Putamen (tissue), 1 donor: Measurements from ENCODE around the gene TBX6.
"Not testable (repeated sequence)": the region's sequence is repeated elsewhere in the genome, so short reads cannot be mapped to it uniquely, and the experiment has no call there.

Experiments
- DNase-seq: peaks from one replicate; pipeline ENCODE4 v3.0.0-alpha.2; 2016; ENCODE audit warnings: low spot score

Gene TBX6

GRCh38 chr16:30065943-30066760, 25.6 kb downstream of the TBX6 start:
- no peak for DNase-seq

DNA sequence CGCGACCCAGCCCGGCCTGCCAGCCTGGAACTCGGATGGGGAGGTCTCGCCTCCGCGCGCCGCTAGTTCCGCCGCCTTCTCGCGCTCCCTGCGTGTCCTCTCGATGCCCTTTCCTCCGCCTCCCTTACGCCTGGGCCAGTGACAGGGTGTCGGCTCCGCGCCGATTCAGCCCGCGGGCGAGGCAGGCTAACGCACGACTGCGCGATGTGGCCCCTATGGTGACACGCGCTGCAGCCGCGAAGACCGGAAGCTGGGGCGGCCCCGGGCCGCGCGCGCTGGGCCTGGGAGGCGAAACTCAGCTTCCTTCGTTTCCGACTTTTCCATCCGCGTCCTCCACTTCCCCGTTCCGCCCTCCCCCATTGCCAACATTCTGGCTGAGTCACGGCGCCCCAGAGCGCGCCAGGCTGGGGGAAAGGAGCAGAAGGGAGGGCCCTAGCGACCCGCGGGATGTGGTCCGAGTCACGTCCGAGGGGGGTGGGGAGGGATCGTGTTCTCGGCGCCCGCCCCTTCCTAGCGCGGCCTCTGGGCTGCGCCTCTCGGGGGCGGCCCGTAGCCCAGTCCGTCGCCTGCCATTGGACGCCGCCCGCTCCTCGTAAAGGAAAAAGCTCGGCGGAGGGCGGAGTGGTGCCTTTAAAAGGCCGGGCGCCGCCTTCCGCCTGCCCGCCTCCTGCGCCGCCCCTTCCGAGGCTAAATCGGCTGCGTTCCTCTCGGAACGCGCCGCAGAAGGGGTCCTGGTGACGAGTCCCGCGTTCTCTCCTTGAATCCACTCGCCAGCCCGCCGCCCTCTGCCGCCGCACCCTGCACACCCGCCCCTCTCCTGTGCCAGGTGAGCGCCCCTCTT, 26.4 kb downstream of the TBX6 start, which contains the start of gene ALDOA:
Gene ALDOA, plus strand, starts transcription at position 659 of the 841 bp plus-strand sequence. CDS start 1,138 bp downstream, outside the sequence.
- DNase-seq: peak; percentile 98

- no peak for DNase-seq
These were observed 27.0 kb downstream of the TBX6 start for GRCh38 chr16:30064729-30065101.

GRCh38 chr16:30063893-30064728, 27.6 kb downstream of the TBX6 start:
- DNase-seq: peak; percentile 81

- no peak for DNase-seq
These were observed 28.3 kb downstream of the TBX6 start for GRCh38 chr16:30063278-30063892.

GRCh38 chr16:30060836-30061554, 30.7 kb downstream of the TBX6 start:
- no peak for DNase-seq

- DNase-seq: no peak
These were observed 31.4 kb downstream of the TBX6 start for GRCh38 chr16:30060346-30060745.

DNA sequence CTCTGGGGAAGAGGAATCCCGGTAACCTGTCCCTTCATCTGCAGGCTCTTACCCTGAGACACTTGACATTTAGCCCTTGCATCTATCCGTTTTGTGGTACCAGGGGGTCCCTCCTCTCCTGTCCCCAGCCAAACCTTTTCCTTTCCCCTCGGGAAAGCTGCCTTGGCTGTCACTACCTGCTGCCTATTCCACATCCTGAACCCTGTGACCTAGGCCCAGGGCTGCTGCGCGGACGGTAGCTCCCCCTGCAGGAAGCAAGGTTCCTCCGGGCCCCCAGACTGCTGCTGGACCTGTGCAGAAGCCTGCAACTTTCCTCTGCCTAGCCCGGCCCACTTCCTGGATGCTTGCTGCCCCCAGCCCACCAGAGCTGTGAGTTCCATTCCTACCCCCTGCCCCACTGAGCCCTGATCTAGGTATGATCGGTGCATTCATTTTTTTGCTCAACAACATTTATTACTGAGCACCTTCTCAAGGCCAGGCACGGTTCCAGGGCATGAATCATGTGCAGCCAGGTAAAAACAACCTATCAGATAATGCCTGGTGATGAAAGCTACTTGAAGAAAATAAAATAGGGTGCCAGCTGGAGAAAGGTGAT, 36.7 kb downstream of the TBX6 start:
- DNase-seq: no peak

DNA sequence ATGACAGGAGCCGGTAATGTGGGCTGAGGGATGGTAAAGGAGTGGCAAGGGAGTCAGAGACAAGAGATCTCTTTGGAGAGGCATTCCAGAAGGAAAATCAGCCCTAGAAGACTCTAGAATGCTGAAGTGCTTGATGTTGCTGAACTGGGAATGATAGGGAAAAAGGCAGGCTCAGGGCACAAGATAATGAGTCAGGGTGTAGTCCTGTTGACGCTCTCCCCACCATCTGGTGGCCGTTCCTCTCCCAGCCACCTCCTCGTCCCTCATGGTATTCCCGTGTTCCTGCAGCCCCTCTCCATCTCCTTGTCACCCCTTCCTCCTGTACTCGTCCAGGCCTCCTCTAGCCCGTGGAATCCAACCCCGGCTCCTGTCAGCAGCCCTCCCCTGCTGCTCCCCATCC, 37.3 kb downstream of the TBX6 start:
- no peak for DNase-seq

DNA sequence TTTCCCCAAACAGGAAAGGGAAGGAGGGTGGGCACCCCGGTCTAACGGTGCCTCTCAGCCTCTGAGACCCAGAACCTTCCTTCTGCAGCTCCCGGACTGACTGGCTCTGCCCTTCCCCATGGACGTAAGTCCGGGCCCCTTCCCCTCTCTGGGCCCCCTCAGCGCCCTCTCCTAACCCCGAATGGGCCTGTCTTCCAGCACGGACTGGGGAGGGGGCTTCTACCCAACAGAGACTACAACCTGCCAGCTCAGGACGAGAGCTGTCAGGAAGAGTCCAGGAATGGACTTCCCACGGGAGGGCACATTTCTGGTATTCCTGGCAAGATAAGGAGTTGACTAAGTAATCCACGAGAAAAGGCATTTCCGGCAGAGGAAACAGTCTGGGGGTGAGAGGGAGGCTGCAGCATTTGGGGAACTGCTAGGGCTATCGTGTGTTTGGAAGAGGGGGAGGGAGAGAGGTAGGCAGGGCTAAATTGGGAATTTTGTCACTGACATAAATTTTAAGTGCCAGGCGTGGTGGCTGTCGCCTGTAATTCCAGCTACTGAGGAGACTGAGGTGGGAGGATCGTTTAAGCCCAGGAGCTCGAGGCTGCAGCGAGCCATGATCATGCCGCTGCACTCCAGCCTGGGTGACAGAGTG, 38.2 kb downstream of the TBX6 start:
- DNase-seq: no peak

- DNase-seq: peak; percentile 73
These were observed 38.9 kb downstream of the TBX6 start for GRCh38 chr16:30052671-30053372.

GRCh38 chr16:30051518-30051917, 40.2 kb downstream of the TBX6 start:
- DNase-seq: no peak

DNA sequence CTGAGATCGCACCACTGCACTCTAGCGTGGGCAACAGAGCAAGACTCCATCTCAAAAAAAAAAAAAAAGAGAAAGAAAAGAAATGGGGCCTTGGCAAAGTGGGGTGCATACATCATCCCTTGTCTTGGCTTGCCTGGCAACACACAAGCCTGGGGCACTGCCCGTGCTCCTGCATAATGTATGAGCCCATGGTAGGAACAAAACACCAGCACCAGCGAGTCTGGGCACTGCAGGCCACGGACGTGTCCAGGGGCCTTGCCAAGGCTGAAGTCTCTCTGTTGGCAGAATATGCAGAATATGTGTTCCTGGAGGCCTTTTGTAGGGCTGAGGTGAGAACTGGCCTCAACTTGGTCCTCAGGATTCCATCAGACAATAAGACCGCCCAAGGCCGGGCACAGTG, 41.9 kb downstream of the TBX6 start:
- DNase-seq: peak; percentile 76

- no peak for DNase-seq
These were observed 45.1 kb downstream of the TBX6 start for GRCh38 chr16:30046588-30046987.

- DNase-seq: no peak
These were observed 45.5 kb downstream of the TBX6 start for GRCh38 chr16:30046178-30046577.

DNA sequence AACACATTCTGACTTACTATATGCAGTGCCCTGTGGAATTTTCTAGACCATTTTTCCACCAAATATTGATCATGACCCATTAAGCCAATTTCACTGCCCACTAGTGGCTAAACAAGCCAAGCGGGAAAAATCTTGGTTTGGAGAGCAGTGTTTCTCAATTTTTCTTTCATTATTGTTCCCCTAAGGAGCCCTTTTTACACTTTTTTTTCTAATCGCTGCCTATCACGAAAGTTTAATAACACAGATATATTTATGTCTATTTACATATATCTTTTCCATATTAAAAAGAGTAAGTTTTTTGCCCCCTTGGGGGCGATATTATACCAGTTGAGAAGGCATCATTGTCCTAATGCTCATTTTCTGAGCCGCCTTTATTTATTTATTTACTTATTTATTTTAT, 49.9 kb downstream of the TBX6 start:
- no peak for DNase-seq

DNA sequence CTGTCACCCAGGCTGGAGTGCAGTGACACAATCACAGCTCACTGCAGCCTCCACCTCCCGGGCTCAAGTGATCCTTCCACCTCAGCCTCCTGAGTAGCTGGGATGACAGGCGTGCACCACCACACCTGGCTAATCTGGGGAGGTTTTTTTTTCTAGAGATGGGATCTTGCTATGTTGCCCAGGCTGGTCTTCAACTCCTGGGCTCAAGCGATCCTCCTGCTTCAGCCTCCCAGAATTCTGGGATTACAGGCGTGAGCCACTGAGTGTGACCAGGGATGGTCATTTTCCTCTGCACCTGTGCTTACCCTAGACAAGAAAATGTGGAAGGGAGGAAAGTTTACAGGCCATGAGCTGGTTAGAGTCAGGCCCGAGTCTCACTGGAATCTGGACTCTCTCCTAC, 51.0 kb downstream of the TBX6 start:
- DNase-seq: not testable (repeated sequence)

DNA sequence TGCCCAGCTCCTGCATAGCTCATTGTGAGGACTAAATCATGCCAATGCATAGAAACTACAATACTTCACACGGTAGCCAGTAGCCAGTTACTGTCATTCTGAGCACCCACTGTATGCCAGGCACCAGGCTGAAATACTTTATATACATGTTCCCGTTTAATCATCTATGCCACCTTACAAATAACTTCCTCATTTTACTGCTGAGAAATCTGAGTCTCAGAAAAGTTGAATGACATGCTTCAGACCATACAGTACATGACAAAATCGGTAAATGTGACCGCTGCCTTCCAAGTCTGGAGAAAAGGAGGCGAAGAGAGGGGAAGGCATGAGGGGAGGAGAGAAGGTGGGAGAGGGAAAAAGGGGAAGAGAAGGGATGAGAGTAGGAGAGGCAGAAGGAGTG, 51.5 kb downstream of the TBX6 start:
- DNase-seq: no peak
